ENCODE data around the gene PRRC2B.
"Not testable (repeated sequence)": the region's sequence is repeated elsewhere in the genome, so short reads cannot be mapped to it uniquely, and the experiment has no call there.

The PRRC2B gene

DNA sequence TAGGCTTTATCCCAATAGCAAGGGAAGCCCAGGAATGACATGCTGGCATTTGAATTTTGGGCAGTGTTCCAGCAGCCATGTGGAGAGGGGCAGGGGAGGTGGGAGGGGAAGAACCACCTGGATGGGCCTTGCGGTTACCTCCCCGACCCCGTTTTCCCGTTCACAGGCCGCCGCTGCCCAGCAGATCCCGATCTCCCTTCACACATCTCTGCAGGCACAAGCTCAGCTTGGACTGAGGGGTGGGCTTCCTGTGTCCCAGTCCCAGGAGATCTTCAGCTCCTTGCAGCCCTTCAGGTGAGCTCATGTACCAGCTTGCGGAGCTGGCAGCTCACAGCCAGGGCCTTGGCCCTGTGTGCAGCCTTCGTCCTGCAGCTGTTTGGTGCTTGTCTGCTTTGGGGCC is 93.1 kb downstream of the PRRC2B start:
- DNase-seq (ENCODE audit: low spot score): no peak

DNA sequence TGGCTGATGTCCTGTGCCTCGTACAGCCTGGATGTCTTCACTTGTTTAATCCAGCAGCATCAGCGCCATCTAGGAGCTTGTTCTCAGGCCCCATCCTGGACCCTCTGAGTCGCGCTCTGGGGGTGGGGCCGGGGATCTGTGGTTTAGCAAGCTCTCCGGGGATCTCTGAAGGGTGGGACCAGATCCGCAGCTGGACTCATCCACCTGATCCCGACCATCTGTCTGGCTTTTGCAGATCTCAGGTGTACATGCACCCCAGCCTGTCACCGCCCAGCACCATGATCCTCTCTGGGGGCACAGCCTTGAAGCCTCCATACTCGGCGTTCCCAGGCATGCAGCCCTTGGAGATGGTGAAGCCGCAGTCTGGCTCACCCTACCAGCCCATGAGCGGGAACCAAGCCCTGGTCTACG is 93.7 kb downstream of the PRRC2B start:
- peak; percentile 69 for DNase-seq (ENCODE audit: low spot score)

DNA sequence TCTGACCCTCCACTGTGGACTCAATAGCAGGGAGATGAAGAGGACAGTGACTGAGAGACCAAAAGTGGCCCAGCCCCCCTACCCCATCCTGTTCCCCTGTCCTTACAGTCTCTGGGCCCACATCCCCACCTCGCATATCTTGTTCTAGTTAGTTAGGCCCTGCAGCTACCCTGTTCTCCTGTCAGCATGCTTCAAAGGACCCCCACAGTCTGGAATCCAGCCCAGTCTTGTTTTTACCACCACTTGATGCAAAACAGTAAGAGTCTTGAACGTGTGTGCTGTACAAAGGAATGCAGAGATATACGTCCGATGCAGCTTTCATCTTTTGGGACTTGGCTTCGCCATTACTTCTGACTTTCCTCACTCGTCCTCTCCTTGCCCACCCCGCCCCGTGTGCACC is 96.6 kb downstream of the PRRC2B start:
- DNase-seq (ENCODE audit: low spot score): no peak

DNA sequence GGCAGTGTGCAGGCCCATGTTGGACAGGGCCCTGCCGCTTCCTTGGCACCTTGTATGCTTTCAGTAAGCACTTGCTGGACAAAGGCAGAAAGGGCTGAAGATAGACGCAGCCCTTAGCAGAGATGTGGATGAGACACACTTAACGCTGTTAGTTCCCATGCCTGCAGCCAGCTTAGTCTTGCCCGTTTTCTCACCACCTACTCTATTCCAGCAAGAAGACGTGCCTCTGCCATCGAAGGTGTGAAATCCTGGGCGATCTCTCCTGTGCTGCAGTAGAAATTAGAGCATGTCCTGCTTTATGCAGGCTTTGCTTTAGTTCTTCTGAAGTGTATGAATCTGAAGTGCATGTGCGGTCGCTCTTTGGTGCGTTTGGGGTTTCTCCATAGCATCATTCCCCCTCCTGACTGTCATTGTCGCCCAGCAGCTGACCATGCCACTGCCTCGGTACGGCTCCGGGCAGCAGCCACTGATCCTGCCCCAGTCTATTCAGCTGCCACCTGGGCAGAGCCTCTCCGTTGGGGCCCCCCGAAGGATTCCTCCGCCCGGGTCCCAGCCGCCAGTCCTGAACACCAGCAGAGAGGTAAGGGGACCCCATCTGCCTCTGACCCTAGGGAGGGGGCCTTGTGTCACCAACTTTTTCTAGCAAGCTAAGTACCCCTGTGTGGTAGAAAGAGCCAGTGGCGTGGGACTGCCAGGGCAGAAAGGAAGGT is 97.3 kb downstream of the PRRC2B start:
- DNase-seq (ENCODE audit: low spot score): no peak

DNA sequence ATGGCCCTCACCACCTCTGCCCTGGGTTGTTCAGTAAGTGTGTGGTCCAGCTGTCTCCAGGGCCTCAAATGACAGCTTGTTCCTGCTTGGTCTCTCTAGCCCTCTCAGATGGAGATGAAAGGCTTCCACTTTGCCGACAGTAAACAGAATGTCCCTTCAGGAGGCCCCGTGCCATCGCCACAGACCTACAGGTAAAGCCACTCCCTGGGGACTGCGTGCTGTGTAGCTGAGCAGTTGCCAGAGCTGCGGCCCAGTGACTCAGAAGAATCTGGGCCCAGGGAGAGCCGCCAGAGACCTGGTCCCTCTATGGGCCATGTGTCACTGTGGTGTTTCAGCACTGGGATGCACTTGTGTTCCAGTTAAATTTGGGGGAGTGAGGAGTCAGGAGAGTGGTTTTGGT is 98.2 kb downstream of the PRRC2B start:
- no peak for DNase-seq (ENCODE audit: low spot score)

DNA sequence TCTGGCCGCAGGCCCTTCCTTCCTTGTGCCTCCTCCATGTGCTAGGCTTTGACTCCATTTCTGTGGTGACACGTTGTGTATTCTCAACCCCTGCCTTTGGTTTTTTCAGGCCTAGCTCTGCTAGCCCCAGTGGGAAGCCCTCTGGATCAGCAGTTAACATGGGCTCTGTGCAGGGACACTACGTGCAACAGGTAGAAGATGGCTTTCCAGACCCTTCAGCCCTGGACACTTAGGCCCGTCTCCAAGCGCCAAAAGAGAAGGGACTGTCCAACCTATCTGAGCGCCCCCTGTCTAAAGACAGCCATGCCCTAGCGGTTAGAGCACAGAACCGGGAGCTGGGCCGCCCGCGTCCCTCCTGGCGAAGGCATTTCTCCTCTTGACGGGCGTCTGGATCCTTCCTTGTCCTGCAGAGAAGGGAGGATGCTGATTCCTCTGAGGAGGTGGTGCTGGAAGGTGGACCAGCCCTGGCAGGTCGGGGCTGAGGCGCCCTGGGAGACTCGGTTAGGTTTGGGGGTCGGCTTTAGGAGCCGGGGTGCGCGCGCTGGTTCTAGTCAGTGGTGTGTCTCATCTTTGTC is 100.5 kb downstream of the PRRC2B start:
- DNase-seq (ENCODE audit: low spot score): no peak

DNA sequence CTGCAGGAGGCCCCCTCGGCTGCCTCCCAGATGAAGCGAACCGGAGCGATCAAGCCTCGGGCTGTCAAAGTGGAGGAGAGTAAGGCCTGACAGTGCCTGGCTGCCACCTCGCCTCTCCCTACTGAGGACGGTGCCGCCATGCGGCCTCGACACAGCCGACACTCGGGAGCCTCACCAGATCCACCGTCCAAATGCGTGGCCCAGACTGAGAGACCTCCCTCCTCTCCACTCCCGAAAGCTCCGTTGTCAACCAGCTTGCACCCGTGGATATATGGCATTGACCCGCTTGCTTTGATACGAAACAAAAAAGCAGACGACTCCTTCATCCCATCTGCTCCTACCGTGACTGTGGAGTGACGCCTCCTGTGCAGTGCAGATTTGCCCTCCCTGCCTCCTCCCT is 101.9 kb downstream of the PRRC2B start:
- no peak for DNase-seq (ENCODE audit: low spot score)

DNA sequence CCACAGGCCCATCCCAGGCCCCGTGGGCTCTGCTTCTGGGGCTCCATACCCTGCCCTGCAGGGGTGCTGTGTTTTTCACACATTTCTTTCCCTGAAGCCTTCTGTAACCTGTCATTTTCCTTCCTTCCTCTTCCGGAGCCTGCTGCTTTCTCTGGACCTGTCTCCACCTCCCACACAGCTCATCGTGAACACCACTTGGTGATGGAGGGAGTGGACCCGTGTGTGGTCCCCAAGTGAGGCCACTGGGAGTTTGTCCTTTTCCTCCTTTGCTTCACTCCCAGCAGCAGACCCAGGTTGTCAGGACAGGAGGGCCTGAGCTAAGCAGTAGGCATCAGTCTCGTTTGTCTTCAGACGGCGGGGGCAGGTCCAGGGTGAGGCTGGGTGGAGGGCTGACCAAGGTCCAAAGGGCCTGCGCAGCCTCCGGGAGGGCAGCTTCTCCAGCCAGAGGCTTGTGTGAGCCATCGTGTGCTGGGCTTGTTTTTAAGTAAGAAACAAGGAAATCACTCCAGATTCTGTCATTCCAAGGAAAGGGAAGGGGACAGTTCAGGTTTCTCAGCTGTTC is 103.0 kb downstream of the PRRC2B start:
- DNase-seq (ENCODE audit: low spot score): no peak

DNA sequence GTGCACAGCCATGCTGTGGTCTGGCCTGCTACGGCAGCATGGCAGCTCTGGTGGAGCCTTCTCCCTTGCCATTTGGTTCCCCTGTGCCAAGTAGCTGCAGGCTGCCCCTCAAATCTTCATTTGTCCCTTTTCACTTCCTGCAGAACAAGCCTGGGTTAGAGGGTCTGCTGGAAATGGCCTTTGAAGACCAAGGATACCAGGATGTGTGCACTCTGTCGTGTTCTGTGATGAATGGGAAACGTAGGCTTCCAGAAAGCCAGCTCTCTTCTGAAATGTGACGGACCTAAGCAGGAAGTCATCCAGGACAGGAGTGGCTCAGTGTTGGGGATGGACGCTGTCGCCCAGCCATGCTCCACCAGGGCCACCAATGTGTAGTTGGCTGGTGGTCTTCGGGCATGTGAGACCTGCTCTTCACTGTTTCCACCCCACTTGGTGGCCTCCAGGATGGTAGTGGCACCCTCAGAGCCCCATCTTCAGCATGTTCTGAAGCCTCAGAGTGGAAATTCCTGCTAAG is 105.4 kb downstream of the PRRC2B start:
- DNase-seq (ENCODE audit: low spot score): no peak

DNA sequence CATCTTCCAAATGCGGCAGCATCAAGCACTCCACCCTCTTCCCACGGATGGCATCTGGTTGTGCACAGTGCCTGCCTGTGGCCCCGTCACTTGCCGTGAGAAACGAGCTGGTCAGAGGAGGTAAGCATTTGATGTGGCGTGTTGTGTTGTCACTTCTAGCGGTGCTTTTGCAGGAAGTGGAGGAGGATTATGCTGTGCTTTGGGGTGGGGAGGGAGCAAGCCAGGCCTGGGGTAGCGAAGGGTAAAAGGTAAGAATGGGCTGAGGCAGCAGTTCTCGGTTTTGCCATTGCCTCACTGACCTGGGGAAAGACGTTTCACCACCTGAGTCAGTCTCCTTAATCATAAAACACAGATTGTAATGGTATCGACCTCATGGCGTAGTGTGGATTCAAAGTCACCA is 106.5 kb downstream of the PRRC2B start:
- no peak for DNase-seq (ENCODE audit: low spot score)

DNA sequence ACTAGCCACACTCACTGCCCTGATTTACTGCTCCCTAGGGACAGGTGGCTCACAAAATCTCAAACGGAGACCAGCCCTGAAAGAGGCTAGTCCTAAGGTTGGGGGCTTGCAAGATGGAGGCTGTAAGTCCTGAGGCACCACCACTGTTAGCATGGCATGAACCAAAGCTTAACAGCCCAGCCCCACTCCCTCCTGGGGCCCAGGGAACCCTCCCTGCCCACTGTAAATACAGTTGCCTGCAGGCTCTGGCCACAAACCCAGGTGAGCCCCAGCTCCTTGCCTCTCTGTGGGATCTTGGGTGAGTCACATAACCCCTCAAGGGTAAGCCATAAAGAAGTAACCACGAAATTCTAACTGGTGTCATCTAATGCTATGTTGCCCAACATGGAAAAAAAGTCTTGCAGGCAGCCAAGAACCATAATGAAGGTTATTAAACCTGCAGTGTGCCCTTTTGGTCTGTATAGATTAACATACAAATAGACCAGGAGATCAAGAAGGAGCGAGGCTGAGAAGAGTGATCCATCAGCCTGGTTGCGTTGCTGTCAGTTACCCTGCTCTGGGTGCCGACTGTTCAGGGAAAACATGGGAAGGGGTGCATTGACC is 107.2 kb downstream of the PRRC2B start:
- DNase-seq (ENCODE audit: low spot score): no peak

DNA sequence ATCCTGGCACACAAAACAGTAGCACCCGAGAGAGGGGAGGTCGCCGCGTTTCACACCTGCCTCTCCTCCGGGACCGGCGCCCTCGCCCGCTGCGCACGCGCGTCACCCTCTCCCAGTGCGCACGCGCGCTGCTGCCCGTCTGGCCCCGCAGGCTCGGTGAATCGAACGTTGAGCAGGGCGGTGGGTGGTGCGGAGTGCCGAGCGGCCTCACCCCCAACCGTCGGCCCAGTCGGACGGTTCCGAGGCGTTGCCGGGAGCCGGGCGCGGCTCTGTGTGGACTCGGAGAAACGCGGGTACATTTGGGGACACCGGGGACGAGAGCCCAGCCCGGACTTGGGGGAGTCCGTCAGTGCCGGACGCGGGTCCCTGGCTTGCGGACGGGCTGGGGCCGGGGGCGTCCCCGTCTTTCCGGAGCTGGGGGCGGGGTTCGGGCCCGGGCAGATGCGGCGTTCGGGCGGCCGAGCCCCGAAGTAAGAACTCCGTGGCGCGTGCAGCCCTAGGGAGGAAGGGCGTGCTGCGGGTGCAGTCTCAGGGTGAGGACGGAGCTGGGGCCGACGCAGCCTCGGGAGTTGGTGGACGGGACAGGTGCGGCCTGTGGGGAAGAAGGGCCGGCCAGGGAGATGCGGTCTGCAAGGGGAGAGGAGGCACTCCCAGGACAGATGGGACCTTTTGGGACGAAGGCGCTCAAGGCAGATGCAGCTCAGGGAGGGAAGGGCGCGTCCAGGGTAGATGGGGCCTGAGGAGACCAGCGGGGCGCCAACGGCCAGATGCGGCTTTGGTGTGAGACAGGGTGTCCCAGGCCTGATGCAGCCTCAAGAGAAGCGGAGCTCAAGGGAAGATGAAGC is 109.1 kb downstream of the PRRC2B start, which contains the start of gene POMT1:
POMT1 (plus strand) TSS at position 138 of the 845 bp plus-strand sequence. CDS start 1,301 bp downstream, outside the sequence.
- peak; percentile 99 for DNase-seq (ENCODE audit: low spot score)

DNA sequence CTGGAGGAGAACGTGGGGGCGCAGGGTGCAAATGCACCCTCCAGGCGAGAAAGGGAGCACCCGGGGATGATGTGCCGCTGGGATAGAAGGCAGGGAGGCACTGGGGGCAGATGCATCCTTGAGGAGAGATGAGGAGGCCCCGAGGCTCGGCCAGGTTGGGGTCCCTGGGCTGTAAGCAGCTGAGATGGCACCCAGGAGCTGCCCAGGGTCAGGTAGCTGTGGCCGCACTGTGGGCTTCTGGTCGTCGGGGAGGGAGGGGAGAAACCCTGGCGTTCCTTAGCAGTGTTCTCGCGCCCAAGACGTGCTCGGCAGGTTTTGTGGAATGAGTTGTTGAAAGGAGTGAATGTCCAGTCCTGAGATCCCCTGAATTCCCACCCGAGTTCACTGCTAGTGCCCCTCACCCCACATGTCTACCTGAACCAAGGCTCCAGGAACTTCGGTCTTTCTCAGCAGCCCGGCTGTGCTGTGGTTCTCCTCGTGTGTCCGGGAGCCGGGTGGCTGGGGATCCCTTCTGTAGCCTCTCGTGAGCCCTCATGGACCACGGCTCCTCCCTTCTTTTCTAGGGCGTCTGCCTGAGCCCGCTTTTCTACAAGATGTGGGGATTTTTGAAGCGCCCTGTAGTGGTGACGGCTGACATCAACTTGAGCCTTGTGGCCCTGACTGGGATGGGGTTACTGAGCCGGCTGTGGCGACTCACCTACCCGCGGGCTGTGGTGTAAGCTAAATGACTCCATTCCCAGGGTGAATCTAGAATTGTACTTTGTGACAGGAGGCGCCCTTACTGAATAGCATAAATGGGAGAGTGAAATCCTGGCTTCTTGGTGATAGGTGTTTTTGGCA is 110.0 kb downstream of the PRRC2B start:
- peak; percentile 64 for DNase-seq (ENCODE audit: low spot score)

DNA sequence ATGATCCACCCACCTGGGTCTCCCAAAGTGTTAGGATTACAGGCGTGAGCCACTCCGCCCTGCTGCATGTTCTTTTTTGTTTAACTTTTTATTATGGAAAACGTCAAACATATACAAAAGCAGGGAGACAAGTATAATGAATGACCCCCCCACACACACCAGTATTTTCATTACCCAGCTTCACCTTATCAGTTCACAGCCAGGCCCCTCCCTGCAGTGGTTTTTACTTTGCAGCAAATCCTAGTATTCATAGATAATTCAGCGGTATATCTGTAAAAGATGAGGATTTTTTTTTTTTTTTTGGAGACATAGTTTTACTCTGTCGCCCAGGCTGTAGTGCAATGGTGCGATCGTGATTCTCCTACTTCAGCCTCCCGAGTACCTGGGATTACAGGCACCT is 111.1 kb downstream of the PRRC2B start:
- no peak for DNase-seq (ENCODE audit: low spot score)

DNA sequence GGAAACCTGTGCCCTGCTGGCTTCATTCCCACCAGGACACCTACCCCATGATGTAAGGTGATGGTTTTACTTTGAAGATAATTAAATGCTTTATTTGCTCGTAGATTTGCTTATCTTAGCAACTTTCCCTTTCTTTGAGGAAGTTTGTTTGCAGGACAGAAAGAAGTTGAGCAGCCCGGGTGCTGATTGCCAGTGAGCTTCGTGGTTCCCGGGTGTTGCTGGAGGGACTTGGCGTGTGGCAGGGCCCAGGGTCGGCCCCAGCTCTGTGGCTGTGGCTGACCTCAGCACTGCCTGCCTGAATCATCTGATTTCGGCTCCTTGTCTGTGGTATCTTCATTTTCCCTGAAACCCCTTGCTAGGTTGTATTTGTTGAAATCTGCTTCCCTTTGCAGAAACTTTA is 117.5 kb downstream of the PRRC2B start:
- DNase-seq (ENCODE audit: low spot score): no peak

DNA sequence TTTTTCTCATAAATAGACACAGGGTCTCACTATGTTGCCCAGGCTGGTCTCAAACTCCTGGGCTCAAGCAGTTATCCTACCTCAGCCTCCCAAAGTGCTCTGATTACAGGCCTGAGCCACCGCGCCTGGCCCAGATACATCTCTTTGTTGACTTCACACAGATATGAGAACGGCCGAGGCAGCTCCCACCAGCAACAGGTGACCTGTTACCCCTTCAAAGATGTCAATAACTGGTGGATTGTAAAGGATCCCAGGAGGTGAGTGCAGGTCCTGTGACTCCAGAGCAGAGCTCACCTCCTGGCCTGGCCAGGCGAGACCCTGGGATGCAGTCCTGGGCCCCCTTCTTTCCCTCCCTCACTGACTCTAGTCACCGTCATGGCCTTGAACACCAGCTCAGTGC is 118.0 kb downstream of the PRRC2B start:
- no peak for DNase-seq (ENCODE audit: low spot score)

DNA sequence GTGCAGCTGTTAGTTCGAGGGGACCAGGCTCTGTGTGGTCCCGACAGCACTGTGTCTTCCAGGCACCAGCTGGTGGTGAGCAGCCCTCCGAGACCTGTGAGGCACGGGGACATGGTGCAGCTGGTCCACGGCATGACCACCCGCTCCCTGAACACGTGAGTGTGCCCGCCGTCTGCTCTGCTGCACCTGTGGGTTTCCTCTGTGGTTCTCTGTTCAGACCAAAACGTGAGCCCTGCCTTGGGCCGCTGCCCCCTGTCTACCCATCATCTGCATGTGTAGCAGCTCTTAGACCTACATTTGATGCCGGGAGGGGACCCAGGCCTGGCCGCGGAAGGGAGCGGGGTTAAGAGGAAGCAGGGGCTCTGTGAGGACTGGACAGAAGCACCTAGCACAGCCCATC is 119.3 kb downstream of the PRRC2B start:
- DNase-seq (ENCODE audit: low spot score): no peak

DNA sequence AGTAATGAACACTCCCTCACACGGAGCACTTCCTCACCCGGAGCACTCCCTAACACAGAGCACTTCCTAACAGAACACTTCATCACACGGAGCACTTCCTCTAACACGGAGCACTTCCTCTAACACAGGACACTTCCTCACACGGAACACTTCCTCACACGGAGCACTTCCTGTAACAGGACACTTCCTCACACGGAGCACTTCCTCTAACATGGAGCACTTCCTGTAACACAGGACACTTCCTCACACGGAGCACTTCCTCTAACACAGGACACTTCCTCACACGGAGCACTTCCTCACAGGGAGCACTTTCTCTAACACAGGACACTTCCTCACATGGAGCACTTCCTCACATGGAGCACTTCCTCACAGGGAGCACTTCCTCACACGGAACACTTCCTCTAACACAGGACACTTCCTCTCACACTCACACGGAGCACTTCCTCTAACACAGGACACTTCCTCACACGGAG is 121.7 kb downstream of the PRRC2B start:
- DNase-seq (ENCODE audit: low spot score): not testable (repeated sequence)

DNA sequence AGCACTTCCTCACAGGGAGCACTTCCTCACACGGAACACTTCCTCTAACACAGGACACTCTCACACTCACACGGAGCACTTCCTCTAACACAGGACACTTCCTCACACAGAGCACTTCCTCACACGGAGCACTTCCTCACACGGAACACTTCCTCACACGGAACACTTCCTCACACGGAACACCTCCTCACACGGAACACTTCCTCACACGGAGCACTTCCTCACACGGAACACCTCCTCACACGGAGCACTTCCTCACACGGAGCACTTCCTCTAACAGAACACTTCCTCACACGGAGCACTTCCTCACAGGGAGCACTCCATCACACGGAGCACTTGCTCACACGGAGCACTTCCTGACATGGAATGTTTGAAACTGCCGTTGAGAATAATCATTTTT is 122.2 kb downstream of the PRRC2B start:
- no peak for DNase-seq (ENCODE audit: low spot score)

DNA sequence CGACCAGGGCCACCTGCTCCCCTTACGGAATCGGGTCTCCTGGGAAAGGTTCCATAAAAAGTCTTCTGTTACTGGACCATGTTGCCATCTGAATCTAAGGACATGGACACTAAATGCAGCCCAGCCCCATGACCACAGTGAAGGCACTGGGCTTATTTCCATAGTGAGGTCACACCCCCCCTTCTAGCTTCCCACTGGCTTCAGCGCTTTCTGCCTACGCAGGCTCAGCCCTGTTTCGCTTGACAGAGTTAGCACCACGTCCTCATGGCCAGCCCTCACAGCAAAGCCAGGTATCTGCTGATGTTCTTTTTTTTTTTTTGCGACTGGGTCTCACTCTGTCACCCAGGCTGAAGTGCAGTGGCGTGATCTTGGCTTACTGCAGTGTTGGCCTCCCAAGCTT is 123.0 kb downstream of the PRRC2B start:
- no peak for DNase-seq (ENCODE audit: low spot score)

DNA sequence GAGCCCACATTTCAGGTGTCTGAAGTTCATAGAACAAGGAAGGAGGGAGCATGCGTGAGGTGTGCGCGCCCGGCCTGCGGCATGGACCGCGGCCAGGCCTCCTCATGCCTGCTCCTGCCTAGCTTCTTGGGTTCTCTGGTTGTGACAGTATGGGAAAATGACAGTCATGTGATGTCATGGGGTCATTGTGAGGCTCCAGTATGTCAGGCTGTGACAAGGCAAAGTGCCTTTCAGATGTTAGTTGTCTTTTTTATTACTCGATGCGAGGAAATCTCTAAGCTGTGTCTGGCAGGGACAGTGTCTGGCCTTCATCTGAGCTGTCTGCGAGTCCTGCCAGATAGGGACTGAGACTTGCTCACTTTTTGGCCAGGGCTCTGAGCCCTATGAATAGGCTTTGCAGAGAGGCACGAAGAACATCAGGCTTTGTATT is 123.9 kb downstream of the PRRC2B start:
- DNase-seq (ENCODE audit: low spot score): no peak
